HFF-Myc (cell line): ENCODE data around the gene RER1.

Experiments
- DNase-seq: peaks from one replicate; pipeline ENCODE4 v3.0.0-alpha.2; 2011; ENCODE audit warnings: low read depth; ENCODE audit errors: extremely low read depth
- H3K4me3 ChIP-seq: replicated peaks from 2 replicates; pipeline ENCODE4 v1.5.1; 2011; ENCODE audit warnings: low read depth, mild to moderate bottlenecking, control low read depth, low read length
- TF ChIP-seq, protein P1 (sequence below): IDR thresholded peaks from 2 replicates; pipeline ENCODE4 v1.5.1; 2012; ENCODE audit warnings: mild to moderate bottlenecking, low read depth, low read length, control low read depth; ENCODE audit errors: missing control alignments

The RER1 gene, protein sequence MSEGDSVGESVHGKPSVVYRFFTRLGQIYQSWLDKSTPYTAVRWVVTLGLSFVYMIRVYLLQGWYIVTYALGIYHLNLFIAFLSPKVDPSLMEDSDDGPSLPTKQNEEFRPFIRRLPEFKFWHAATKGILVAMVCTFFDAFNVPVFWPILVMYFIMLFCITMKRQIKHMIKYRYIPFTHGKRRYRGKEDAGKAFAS

GRCh38 chr1:2391041-2391930, at the start of gene RER1, which contains the start of gene MORN1:
TSS of gene RER1 (plus strand) at chr1:2391841. CDS start at chr1:2395791, 3,950 bp downstream.
TSS of gene MORN1 (minus strand) at chr1:2391554. CDS start at chr1:2391533, 21 bp downstream.
- peak within 1 kb of the TSS; percentile 93 for H3K4me3 ChIP-seq
- peak; percentile 91 for DNase-seq
- TF ChIP-seq, protein P1, sequence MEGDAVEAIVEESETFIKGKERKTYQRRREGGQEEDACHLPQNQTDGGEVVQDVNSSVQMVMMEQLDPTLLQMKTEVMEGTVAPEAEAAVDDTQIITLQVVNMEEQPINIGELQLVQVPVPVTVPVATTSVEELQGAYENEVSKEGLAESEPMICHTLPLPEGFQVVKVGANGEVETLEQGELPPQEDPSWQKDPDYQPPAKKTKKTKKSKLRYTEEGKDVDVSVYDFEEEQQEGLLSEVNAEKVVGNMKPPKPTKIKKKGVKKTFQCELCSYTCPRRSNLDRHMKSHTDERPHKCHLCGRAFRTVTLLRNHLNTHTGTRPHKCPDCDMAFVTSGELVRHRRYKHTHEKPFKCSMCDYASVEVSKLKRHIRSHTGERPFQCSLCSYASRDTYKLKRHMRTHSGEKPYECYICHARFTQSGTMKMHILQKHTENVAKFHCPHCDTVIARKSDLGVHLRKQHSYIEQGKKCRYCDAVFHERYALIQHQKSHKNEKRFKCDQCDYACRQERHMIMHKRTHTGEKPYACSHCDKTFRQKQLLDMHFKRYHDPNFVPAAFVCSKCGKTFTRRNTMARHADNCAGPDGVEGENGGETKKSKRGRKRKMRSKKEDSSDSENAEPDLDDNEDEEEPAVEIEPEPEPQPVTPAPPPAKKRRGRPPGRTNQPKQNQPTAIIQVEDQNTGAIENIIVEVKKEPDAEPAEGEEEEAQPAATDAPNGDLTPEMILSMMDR = no peak

DNA sequence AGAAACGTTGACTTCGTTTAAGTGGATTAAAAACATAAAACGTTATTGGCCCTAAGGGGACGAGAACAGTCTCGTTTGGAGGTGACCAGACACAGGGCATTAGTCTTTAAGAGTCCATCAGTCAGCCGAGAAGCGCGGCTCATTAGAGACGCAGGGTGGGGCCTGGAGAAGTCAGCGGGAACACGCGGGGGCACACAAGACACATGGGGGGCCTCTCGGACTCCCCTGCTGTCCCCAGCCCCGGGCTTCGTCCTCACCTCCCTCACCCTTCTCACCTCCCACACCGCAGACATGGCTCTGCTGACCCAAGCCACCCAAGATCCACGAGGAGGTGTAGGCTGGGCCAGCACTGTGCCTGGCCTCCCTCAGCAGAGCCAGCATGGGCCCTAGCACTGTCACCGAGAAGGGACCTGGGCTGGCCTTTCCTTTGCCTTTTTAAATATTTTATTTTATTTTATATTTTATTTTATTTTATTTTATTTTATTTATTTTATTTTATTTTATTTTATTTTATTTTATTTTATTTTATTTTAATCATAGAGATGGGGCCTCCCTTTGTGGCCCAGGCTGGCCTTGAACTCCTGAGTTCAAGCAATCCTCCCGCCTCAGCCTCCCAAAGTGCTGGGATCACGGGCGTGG, 49.1 kb upstream of the RER1 start:
- no peak overlapping the region for H3K4me3 ChIP-seq
- DNase-seq = no peak
- TF ChIP-seq, protein P1 = no peak

DNA sequence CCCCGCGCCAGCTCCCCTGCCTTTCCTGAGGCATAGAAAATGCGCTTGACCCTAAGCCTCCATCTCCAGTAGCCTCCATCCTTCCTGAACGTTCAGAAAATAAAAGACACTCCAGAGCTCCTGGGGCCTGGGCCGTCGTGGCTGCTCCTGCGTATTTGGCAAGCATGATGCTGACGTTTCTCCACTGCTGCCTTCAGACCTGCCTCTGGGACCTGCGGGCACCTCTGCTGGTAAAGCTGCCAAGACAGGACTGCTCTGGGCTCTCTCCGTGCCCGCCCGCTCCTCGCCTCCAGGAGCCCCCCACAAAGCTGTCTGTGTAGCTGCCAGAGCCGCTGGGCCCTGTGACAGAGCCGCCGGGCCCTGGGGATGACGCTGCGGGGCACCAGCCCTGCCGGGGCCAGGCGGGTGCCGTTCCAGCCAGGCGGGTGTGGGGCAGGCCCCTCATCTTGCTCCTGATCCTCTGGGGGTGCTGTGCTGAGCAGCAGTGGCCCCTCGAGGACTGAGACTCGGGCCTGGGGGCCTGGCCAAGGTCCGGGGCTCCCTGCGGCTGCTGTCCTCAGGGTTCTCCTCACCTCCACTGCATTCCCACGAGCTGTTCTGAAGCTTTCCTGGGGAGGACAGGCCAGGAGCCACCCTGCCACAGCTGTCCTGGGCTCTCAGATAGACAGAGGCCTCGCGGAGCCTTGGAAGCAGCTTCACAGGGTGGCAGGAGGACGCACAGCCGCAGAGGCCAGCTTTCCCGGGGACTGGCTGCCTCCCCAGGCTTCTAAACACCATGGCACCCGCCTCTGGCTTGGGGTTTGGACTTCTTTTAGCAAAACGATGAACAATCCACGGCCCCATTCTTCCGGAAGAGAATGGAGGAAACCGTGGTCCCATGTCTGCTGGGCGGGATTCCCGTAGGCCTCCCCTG, 48.4 kb upstream of the RER1 start:
- TF ChIP-seq, protein P1 = no peak
- DNase-seq = no peak
- H3K4me3 ChIP-seq = no peak overlapping the region

DNA sequence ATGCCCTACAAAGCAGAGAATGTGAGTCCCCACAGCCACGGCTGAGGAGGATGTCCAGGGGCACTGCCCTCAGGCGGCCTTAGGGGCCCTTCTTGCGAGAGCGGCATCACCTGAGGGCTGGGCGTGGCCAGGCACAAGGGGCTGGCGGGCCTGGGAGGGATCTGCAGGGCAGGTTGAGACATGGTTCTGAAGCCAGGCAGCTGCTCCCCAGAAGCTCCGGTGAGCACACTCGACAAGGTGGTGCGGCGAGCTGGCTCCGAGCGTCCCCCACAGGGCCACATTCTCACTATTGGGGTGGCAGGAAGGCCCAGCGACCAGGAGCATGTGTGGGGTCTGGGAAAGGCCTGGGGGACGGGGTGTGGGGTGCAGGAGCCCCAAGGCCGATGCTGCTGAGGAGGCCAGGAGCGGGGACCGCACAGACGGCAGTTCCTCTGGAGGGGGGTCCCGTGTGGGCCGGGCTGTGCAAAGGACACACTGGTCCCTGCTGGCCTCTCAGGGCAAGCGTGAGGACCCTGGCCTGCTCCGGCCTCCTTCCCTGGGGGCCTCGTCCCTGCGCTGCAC, 47.4 kb upstream of the RER1 start:
- no peak overlapping the region for H3K4me3 ChIP-seq
- TF ChIP-seq, protein P1 = no peak

DNA sequence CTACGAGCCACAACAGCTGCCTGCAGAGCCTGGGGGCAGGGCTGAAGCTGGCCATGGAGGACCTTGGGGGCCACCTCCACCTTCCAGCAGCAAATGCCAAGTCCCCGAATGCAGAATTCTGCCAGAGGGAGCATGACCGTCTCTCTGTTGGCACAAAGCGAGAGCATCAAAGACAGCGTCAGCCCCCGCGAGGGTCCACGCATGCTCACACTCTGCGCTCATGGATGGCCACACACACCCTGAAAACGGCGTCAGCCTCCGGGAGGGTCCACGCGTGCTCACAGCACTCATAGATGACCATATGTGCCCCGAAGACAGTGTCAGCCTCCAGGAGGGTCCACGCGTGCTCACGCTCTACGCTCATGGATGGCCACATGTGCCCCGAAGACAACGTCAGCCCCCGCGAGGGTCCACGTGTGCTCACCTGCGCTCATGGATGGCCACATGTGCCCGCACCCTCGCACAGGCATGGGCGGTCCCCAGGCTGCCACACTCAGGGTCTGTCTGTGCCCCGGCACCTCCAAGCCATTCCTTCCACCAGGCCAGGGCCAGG, 46.8 kb upstream of the RER1 start:
- no peak overlapping the region for H3K4me3 ChIP-seq
- DNase-seq = no peak
- TF ChIP-seq, protein P1 = no peak

More for the DNA sequence above, 47.4 kb upstream of the RER1 start:
- no peak for DNase-seq
